Activated CD4-positive, alpha-beta memory T cell treated with anti-CD3 and anti-CD28 coated beads for 36 hours (primary cell): Measurements from ENCODE around the gene ME3. TPM values are rescaled to one million over a fixed set of nuclear protein-coding genes. Genes with fewer than 3 reads are reported as not detected.
"Not testable (repeated sequence)": the region's sequence is repeated elsewhere in the genome, so short reads cannot be mapped to it uniquely, and the experiment has no call there.

ENCODE experiments used
- CTCF ChIA-PET: fragments of 350-600 bp; sonication (Branson Sonifier 250); formaldehyde crosslinking; loops from one replicate; lab custom pipeline; 2021; ENCODE audit warnings: antibody characterized with exemption, inconsistent platforms; lab: Charles Lee
- POLR2A ChIA-PET: fragments of 350-600 bp; sonication (Branson Sonifier 250); formaldehyde crosslinking; loops from one replicate; lab custom pipeline; 2021; ENCODE audit warnings: antibody characterized with exemption; lab: Charles Lee
- DNase-seq: peaks from one replicate; pipeline ENCODE4 v3.0.0-alpha.2; 2020
- H3K27ac Mint-ChIP-seq: one replicate; pipeline ENCODE4 v1.8.0; 2021; ENCODE audit warnings: mixed read lengths
- H3K27me3 Mint-ChIP-seq: one replicate; pipeline ENCODE4 v1.8.0; 2021; ENCODE audit warnings: mixed read lengths
- H3K36me3 Mint-ChIP-seq: one replicate; pipeline ENCODE4 v1.8.0; 2021; ENCODE audit warnings: mixed read lengths
- H3K4me1 Mint-ChIP-seq: one replicate; pipeline ENCODE4 v1.8.0; 2021; ENCODE audit warnings: low read depth, mixed read lengths
- H3K4me3 Mint-ChIP-seq: one replicate; pipeline ENCODE4 v1.8.0; 2021; ENCODE audit warnings: mild to moderate bottlenecking, mixed read lengths
- H3K9me3 Mint-ChIP-seq: one replicate; pipeline ENCODE4 v1.8.0; 2021; ENCODE audit warnings: mixed read lengths
- intact Hi-C: fragments of 100-400 bp; cut with micrococcal nuclease; formaldehyde crosslinking; loops from one replicate; pipeline ENCODE4 v1.15.1; 2023
- total RNA-seq, 2 experiments: library from RNA; stranded (reverse); gene quantifications; one replicate each; pipeline ENCODE4 v1.2.3, GENCODE V29; 2021

Gene ME3
- total RNA-seq, 2 experiments from 2014 or later, result 2.3 to 2.8 TPM

- no peak for DNase-seq
- Mint-ChIP-seq H3K4me3 (no peak overlapping the region), H3K36me3 (no peaks in the 10 kb centered on the region), H3K27ac (no peak overlapping the region), H3K27me3 (no peaks in the 10 kb centered on the region), H3K4me1 (no peaks in the 10 kb centered on the region), H3K9me3 (no peaks in the 10 kb centered on the region)
- ChIA-PET CTCF (interaction anchor here (1.2 kb wide), 1 partner anchor 17 kb away, joined by 3 read pairs; no protein-coding TSS in a partner anchor), POLR2A (interaction anchor here (0.8 kb wide), 1 partner anchor 178 kb away, joined by 3 read pairs; no protein-coding TSS in a partner anchor)
- intact Hi-C loops, result no loop called here
Measured at GRCh38 chr11:86625544-86625943, 46.9 kb downstream of the ME3 start.

- POLR2A ChIA-PET, result no interaction called here
- Mint-ChIP-seq H3K4me1 (no peaks in the 10 kb centered on the region), H3K27me3 (no peaks in the 10 kb centered on the region), H3K36me3 (no peaks in the 10 kb centered on the region), H3K27ac (no peak overlapping the region), H3K9me3 (peaks cover 6% of the 10 kb centered on the region), H3K4me3 (no peak overlapping the region)
- intact Hi-C loops, result no loop called here
- CTCF ChIA-PET, result interaction anchor here (1.2 kb wide), 1 partner anchor 16 kb away, joined by 3 read pairs; no protein-coding TSS in a partner anchor
- no peak for DNase-seq
Measured at GRCh38 chr11:86624366-86624765, 48.0 kb downstream of the ME3 start.

DNA sequence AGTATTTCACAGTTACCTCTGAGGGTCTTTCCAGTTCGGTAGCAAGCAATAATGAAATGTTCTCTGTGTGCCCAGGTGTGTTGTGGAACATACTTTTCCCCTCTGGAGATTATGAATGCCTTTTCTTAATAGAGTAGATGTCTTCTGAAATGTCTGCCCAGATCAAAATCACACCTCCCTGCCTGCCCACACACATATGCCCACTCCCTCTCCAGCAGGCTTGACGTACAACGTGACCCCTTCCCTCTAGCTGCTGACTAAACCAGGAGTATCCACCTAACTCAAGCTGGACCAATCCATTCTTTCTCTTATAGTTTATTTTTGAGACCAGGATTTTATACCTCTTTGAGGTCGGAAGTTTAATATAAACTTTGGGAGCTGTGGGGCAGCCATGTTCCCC is 48.7 kb downstream of the ME3 start:
- H3K27me3 Mint-ChIP-seq, result no peaks in the 10 kb centered on the region
- POLR2A ChIA-PET, result no interaction called here
- H3K4me3 Mint-ChIP-seq, result no peak overlapping the region
- H3K27ac Mint-ChIP-seq, result no peak overlapping the region
- H3K4me1 Mint-ChIP-seq, result no peaks in the 10 kb centered on the region
- no peak for DNase-seq
- intact Hi-C loops, result no loop called here
- H3K36me3 Mint-ChIP-seq, result no peaks in the 10 kb centered on the region
- H3K9me3 Mint-ChIP-seq, result peaks cover 11% of the 10 kb centered on the region
- CTCF ChIA-PET, result no interaction called here

GRCh38 chr11:86623041-86623621 is 49.3 kb downstream of the ME3 start:
- ChIA-PET CTCF (no interaction called here), POLR2A (no interaction called here)
- Mint-ChIP-seq H3K36me3 (no peaks in the 10 kb centered on the region), H3K4me1 (no peaks in the 10 kb centered on the region), H3K4me3 (no peak overlapping the region), H3K9me3 (peaks cover 14% of the 10 kb centered on the region), H3K27me3 (no peaks in the 10 kb centered on the region), H3K27ac (no peak overlapping the region)
- DNase-seq, result no peak
- intact Hi-C loops, result no loop called here

- Mint-ChIP-seq H3K9me3 (peaks cover 14% of the 10 kb centered on the region), H3K36me3 (no peaks in the 10 kb centered on the region), H3K27me3 (no peaks in the 10 kb centered on the region), H3K27ac (no peak overlapping the region), H3K4me1 (no peaks in the 10 kb centered on the region), H3K4me3 (no peak overlapping the region)
- ChIA-PET POLR2A (no interaction called here), CTCF (no interaction called here)
- intact Hi-C loops, result no loop called here
- no peak for DNase-seq
Measured at GRCh38 chr11:86621854-86622253, 50.6 kb downstream of the ME3 start.

DNA sequence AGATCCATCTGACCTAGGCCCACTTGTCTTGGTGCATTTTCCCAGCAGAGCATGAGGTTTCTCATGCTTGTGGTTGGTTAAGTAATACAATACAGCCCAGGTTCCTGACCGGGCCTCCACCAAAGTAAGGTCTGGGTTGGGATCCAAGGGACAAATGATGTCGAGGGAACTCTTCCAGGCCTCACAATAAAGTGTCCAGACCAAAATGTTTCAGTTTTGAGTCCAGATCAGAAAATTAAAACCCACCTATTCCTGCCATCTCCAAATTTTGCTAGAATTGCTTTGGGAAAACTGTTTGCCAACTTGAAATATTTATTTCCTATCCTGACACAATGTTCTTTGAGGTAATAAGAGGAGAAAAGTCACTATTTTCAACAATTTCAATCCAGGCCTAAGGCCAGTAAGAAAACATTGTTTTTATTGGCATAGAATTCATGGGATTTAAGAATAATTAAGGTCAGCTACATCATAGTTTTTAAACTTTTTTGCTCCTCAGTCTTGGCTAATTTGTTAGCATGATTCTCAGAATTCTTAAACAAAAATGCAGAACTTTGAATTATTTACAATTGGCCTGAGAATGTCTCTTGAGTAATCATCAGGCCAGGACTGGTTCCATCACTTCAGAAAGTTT is 51.4 kb downstream of the ME3 start:
- DNase-seq, result no peak
- Mint-ChIP-seq H3K27me3 (peaks cover 2% of the 10 kb centered on the region), H3K9me3 (peaks cover 16% of the 10 kb centered on the region), H3K4me3 (no peak overlapping the region), H3K27ac (no peak overlapping the region), H3K36me3 (no peaks in the 10 kb centered on the region), H3K4me1 (peaks cover 2% of the 10 kb centered on the region)
- ChIA-PET POLR2A (no interaction called here), CTCF (no interaction called here)
- intact Hi-C loops, result no loop called here

DNA sequence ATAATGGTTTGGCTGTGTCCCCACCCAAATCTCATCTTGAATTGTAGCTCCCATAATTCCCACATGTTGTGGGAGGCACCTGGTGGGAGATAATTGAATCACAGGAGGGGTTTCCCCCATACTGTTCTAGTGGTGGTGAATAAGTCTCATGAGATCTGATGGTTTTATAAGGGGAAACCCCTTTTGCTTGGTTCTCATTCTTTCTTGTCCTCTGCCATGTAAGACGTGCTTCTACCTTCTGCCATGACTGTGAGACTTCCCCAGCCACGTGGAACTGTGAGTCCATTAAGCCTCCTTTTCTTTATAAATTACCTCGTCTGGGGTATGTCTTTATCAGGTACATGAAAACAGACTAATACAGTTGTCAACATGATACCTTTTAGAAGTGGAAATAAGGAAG is 53.0 kb downstream of the ME3 start:
- POLR2A ChIA-PET, H3K4me3 Mint-ChIP-seq, DNase-seq, intact Hi-C loops, H3K36me3 Mint-ChIP-seq, H3K27me3 Mint-ChIP-seq, H3K27ac Mint-ChIP-seq, H3K4me1 Mint-ChIP-seq: not testable (repeated sequence)
- CTCF ChIA-PET, result interaction anchor here (2.1 to 3.2 kb wide), 2 partner anchors 11 to 14 kb away, joined by 6 to 20 read pairs; no protein-coding TSS in a partner anchor
- H3K9me3 Mint-ChIP-seq, result peaks cover 16% of the 10 kb centered on the region

- no peaks in the 10 kb centered on the region for H3K36me3 Mint-ChIP-seq
Measured at GRCh38 chr11:86617502-86617901, 54.9 kb downstream of the ME3 start.

DNA sequence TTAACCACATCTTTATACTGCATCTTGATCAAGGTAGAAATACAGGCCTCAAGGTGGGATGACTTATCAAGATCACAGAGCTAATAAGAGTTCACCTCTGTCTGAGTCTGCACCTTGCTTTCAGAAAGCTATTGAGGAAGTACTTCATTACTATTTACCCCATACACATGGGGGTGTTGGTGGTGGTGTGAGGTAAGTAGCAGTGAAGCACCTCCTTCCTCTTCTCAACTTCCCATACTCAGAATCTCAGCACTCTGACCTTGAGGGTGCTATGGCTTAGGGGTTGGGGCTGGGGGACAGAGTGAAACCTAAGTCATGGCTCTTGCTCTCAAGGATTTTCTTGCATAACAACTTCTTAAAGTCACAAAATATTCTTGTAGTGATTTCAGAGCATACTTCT is 56.9 kb downstream of the ME3 start:
- Mint-ChIP-seq H3K4me3 (no peak overlapping the region), H3K4me1 (peaks cover 2% of the 10 kb centered on the region), H3K27ac (no peak overlapping the region), H3K36me3 (no peaks in the 10 kb centered on the region), H3K27me3 (peaks cover 5% of the 10 kb centered on the region), H3K9me3 (peaks cover 19% of the 10 kb centered on the region)
- CTCF ChIA-PET, result no interaction called here
- POLR2A ChIA-PET, result no interaction called here
- intact Hi-C loops, result no loop called here
- no peak for DNase-seq

More at GRCh38 chr11:86617502-86617901, 54.9 kb downstream of the ME3 start:
- Mint-ChIP-seq H3K4me3 (no peak overlapping the region), H3K9me3 (peaks cover 19% of the 10 kb centered on the region), H3K4me1 (peaks cover 2% of the 10 kb centered on the region), H3K27ac (no peak overlapping the region), H3K27me3 (peaks cover 5% of the 10 kb centered on the region)
- DNase-seq, result no peak
- ChIA-PET CTCF (interaction anchor here (3.2 kb wide), 1 partner anchor 9 kb away, joined by 20 read pairs; no protein-coding TSS in a partner anchor), POLR2A (no interaction called here)
- intact Hi-C loops, result no loop called here

- CTCF ChIA-PET, result no interaction called here
- Mint-ChIP-seq H3K27me3 (peaks cover 4% of the 10 kb centered on the region), H3K9me3 (peaks cover 2% of the 10 kb centered on the region), H3K27ac (no peak overlapping the region), H3K36me3 (no peaks in the 10 kb centered on the region), H3K4me1 (peaks cover 10% of the 10 kb centered on the region), H3K4me3 (no peak overlapping the region)
- intact Hi-C loops, result no loop called here
- no peak for DNase-seq
- POLR2A ChIA-PET, result no interaction called here
Measured at GRCh38 chr11:86610559-86611341, 61.7 kb downstream of the ME3 start.

- peaks cover 10% of the 10 kb centered on the region for H3K4me1 Mint-ChIP-seq
- peak; percentile 59 for DNase-seq
- H3K9me3 Mint-ChIP-seq, result no peaks in the 10 kb centered on the region
- H3K36me3 Mint-ChIP-seq, result no peaks in the 10 kb centered on the region
- no peak overlapping the region for H3K27ac Mint-ChIP-seq
- CTCF ChIA-PET, result interaction anchor here (0.6 to 3.6 kb wide), 58 partner anchors 9 to 1048 kb away, joined by 3 to 65 read pairs (median 4); partner anchors contain the start of genes CCDC83 and PRSS23
- peaks cover 2% of the 10 kb centered on the region for H3K27me3 Mint-ChIP-seq
- intact Hi-C loops, result loop anchor here (1.0 to 2.0 kb wide), 3 partner anchors 152 to 754 kb away; partner anchors contain the start of gene CCDC83
- POLR2A ChIA-PET, result interaction anchor here (0.6 to 1.3 kb wide), 3 partner anchors 87 to 753 kb away, joined by 3 read pairs; partner anchors contain the start of gene CCDC83
- no peak overlapping the region for H3K4me3 Mint-ChIP-seq
Measured at GRCh38 chr11:86608251-86608799, 64.1 kb downstream of the ME3 start.
